GM13977 (cell line): ENCODE measurements around the gene CEP72.

Experiments used
- DNase-seq: peaks from one replicate; pipeline ENCODE4 v3.0.0; 2012; ENCODE audit warnings: low spot score
- in situ Hi-C: fragments of 300-500 bp; cut with MboI; formaldehyde crosslinking; loops from one replicate; pipeline ENCODE4 v1.12.0; 2022; ENCODE audit warnings: low sequenced_read_pairs, low pct_unique_long_range_greater_than_20kb, mixed read lengths, inconsistent platforms; ENCODE audit not compliant: unreplicated experiment
- TF ChIP-seq, protein P1 (sequence below): IDR thresholded peaks from 2 replicates; pipeline ENCODE4 v1.5.1; 2012; ENCODE audit warnings: mild to moderate bottlenecking, control low read depth; ENCODE audit not compliant: insufficient read depth; ENCODE audit errors: extremely low read depth, missing control alignments

The CEP72 gene

DNA sequence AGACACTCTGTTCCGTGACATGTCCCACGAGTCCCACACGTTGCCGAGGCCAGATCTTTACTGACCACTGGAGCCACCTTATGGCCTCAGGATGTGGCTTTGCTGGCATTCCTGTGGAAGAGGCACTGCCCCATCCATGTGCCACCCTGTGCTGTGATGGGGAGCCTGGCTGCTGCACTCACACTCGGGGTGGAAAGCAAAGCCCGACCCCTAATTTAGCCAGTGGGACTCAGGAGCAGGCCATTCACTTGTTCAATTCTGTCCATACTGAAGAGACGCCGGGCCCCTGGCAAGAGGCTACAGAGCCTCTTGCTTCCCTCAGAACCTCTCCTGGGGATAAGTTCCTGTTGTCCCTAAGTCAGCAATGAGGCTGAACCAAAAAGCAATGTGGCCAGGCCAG, 18.6 kb upstream of the CEP72 start:
- no peak for DNase-seq
- in situ Hi-C loops, result no loop called here
- TF ChIP-seq, protein P1, sequence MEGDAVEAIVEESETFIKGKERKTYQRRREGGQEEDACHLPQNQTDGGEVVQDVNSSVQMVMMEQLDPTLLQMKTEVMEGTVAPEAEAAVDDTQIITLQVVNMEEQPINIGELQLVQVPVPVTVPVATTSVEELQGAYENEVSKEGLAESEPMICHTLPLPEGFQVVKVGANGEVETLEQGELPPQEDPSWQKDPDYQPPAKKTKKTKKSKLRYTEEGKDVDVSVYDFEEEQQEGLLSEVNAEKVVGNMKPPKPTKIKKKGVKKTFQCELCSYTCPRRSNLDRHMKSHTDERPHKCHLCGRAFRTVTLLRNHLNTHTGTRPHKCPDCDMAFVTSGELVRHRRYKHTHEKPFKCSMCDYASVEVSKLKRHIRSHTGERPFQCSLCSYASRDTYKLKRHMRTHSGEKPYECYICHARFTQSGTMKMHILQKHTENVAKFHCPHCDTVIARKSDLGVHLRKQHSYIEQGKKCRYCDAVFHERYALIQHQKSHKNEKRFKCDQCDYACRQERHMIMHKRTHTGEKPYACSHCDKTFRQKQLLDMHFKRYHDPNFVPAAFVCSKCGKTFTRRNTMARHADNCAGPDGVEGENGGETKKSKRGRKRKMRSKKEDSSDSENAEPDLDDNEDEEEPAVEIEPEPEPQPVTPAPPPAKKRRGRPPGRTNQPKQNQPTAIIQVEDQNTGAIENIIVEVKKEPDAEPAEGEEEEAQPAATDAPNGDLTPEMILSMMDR, result no peak

DNA sequence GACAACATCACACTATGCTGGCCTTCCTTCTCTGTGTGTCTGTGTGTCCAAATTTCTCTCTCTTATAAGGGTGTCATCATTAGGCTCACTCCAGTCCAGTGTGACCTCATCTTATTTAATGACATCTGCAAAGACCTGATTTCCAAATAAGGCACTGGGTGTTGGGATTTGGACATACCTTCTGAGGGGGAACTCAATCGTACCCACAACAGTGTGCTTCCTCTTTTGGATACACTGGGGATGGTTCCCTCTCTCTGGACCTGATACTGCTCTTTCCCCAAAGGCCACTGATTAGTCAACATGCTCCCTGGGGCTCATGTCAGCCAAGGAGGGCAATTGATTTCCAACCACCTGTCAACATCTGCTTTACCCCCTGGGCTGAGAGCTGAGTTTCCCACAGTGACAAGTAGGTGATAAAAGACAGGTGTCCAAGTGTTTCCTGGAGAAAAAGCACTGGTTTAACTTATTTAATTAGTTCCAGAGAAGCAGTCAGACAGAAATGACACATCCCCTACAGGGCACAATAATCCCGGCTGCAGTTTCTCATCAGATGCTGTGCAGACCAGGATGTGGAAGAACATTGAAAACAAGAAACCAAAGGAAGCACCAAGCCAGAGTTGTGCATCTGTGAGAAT, 17.8 kb upstream of the CEP72 start:
- no peak for DNase-seq
- in situ Hi-C loops, result no loop called here
- TF ChIP-seq, protein P1, result no peak

DNA sequence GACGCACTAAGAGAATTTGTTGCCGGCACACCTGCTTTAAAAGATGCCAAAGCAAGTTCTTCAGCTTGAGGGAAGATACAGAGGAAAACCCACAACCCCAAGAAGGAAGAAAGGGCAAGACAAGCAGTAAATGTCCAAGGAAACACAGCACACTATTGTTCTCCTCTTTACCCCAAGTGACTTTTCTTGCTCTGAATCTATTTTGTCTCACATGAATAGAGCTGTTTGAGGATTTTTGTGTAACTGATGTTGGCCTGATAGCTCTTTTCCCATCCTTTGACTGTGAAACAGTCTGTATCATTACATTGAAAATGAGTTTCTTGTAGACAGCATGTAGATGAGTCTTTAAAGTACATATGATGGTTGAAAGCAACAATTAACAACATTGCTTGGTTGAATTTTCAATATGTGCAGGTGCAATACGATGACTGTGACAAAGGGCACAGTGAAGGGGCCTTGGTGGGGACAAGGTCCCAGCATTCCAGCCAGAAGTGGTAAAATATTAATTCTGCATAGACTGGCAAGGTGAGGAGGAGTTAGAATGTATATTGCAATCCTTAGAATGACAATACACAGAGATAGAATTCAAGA, 16.8 kb upstream of the CEP72 start:
- TF ChIP-seq, protein P1, result no peak
- DNase-seq, result no peak
- in situ Hi-C loops, result no loop called here

GRCh38 chr5:597871-598563, 14.1 kb upstream of the CEP72 start:
- in situ Hi-C loops, result no loop called here
- DNase-seq, result no peak
- TF ChIP-seq, protein P1, result no peak

GRCh38 chr5:598564-598890, 13.6 kb upstream of the CEP72 start:
- DNase-seq, result no peak
- in situ Hi-C loops, result no loop called here
- TF ChIP-seq, protein P1, result no peak

- no peak for DNase-seq
- TF ChIP-seq, protein P1, result no peak
- in situ Hi-C loops, result no loop called here
Observed at GRCh38 chr5:600886-601541, 11.1 kb upstream of the CEP72 start.
